CD4-positive, alpha-beta T cell treated with Interleukin-17A for 1 hour (primary cell): ENCODE data around the gene RNF13.
"Not testable (repeated sequence)": the region's sequence is repeated elsewhere in the genome, so short reads cannot be mapped to it uniquely, and the experiment has no call there.

Experiments
- DNase-seq: peaks from one replicate; pipeline ENCODE4 v3.0.0-alpha.2; 2020

RNF13 gene

GRCh38 chr3:149801639-149802038 lies 11.4 kb upstream of the RNF13 start:
- DNase-seq, result no peak

GRCh38 chr3:149806171-149806778 lies 6.7 kb upstream of the RNF13 start:
- no peak for DNase-seq

DNA sequence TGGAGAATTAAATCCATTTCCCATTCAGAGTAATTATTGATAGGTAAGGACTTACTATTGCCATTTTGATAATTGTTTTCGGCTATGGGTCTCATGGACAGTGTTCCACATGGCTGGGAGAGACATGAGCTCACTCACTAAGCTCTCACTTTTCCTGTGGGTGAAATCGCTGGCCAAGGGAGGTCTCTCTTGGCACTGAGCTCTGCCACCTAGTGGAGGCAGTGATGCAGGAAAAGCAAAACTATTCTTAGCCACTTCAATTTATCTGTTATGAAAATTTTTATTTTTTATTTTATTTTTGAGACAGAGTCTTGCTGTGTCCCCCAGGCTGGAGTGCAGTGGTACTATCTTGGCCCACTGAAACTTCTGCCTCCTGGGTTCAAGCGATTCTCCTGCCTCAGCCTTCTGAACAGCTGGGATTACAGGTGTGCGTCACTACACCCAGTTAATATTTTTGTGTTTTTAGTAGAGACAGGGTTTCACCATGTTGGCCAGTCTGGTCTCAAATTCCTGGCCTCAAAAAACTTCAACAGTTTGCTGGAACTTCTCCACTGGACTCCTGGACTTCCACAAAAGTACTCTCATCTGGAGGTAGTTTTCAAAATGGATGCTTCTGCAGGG lies 4.7 kb upstream of the RNF13 start:
- peak; percentile 66 for DNase-seq

DNA sequence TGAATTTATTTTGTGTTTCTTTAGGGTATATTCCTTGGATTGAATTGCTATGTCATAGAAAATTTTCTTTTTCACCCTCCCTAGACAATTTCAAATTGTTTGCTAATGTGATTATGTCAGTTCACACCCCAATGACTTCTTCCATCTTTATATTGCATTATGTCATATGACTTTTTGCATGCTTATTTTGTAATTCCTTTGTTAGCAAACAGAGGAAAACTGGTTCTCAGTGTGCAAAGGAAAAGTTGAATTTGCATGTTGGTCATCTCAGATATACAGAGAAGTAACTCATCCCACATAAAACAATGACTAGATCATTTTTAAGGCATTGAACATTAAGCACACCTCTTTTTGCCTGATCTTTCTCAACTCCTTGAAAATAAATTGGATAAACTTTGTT lies 3.3 kb upstream of the RNF13 start:
- no peak for DNase-seq

DNA sequence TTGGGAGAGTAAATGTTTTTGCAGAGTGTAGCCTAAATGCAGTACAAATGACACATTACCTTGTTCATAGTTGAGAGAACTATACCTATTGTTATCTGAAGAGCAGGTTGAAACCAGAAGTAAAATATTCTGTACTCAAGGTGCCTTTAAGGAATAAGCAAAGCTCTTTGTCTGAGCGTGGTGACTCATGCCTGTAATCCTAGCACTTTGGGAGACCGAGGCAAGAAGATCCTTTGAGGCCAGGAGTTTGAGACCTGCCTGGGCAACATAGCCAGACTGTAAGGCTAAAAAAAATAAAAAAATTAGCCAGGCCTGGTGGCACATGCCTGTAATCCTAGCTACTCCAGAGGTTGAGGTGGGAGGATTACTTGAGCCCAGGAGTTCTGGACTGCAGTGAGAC lies 2.2 kb upstream of the RNF13 start:
- DNase-seq, result no peak

DNA sequence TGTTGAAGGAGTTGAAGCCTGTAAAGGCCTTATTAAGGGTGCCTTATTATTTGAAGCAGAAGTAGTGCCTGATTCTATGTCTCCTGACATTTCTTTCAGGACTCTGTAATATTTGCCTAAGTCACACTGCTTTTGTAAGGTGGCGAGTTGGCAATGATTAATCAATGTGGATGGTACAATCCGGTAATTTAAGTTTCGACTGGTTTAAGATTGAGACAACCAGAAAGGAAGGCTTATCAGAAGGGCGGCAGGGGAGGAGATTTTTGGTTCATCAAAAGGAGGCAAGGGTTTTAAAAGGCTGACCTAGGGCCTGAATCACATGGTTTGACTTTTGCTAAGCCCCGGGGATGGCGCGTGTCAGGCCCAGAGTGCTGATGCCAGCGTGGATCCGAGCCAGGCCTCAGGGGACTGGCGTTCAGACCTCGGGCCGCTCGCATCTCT lies 830 bp upstream of the RNF13 start:
- peak; percentile 10 for DNase-seq

DNA sequence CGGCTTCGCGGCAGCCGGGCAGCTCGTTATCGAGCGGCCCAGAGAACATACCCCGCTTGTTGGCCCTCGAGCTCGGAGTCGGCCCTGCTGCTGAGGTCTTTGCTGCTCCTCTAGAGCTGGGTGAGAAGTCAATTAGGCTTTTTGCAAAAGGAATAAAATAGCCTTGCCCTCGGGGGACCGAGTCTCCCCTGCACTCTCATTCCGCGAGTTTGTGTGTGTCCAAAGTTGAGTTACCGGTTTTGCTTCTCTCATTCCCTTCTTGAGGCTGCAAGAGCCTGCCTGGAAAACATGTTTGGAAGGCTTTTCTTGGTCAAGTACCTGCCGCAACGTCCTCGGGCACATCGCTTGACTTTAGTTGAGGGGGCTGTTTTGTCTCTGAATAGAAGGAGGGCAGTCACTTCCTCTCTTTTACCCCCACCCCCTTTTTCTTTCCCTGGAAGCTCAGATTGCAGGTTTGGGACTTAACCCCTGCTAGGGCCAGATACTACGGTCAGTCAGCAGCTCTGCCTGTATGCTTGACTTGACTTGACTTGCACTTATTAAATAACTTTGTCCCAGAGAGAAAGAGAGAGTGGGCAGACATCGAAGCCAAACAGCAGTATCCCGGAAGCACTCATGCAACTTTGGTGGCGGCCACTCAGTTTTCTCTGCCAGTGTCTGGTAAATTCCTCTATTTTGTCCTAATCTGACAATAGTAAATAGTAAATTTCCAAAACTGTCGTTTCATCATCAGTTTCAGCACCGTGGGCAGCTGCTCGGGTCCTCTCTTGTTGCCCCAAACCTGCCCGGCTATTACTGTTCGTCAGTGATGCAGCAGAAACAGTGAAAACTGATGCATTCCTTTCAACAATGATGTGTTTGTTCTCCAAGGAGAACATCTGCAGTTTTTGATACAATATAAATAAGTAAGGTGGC lies 609 bp downstream of the RNF13 start:
- peak; percentile 21 for DNase-seq

GRCh38 chr3:149815321-149815720 lies 2.3 kb downstream of the RNF13 start:
- DNase-seq, result no peak

GRCh38 chr3:149815728-149816127 lies 2.7 kb downstream of the RNF13 start:
- no peak for DNase-seq

DNA sequence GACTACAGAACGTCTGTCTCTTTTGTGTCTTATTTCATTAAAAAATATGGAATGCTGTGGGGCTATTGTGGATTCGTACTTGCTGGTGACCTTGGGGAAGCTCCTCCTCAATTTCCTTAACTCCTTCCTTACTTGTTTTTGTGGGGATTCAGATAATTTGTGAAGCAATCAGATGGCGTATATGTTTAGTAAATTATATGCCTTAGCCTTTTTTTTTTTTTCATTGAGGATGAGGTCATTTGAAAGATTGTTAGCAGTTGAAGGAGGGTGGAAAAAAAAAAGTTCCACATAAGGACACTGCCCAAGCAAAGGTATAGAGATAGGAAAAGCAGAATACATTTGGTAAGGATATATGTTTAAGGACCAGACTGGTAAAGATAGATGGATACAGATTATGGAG lies 3.3 kb downstream of the RNF13 start:
- no peak for DNase-seq

GRCh38 chr3:149816986-149817385 lies 4.0 kb downstream of the RNF13 start:
- DNase-seq, result no peak

DNA sequence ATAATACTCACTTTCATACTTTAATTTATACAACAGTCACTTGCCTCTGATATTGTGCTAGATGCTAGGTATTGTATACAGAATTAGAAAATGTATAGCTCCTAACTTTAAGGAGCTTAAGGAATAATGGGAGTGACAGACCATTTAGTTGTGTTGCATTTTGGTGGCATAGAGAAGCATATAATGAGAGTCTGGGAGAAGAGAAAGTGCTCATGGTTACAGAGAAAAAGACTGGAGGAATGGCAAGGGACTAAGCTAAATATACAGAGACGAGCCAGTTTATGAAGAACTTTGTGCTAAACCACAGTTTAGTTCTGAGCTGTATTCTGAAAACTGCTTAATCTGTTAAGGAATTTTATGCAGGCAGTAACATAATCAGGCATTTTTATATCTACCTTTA lies 6.4 kb downstream of the RNF13 start:
- DNase-seq, result no peak

GRCh38 chr3:149820183-149820582 lies 7.2 kb downstream of the RNF13 start:
- no peak for DNase-seq

GRCh38 chr3:149826636-149827035 lies 13.6 kb downstream of the RNF13 start:
- DNase-seq, result no peak

- DNase-seq, result no peak
Observed at GRCh38 chr3:149828390-149828789, 15.4 kb downstream of the RNF13 start.

- DNase-seq, result not testable (repeated sequence)
Observed at GRCh38 chr3:149829631-149830030, 16.6 kb downstream of the RNF13 start.

DNA sequence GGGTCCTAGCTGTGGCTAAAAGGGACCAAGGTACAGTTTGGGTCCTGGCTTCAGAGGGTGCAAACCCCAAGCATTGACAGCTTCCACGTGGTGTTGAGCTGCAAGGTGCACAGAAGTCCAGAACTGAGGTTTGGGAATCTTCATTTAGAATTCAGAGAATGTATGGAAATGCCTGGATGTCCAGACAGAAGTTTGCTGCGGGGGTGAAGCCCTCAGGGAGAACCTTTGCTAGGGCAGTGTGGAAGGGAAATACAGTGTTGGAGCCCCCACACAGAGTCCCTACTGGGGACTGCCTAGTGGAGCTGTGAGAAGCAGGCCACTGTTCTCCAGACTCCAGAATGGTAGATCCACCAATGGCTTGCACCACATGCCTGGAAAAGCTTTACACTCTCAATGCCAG lies 17.9 kb downstream of the RNF13 start:
- DNase-seq, result no peak

GRCh38 chr3:149831321-149831720 lies 18.3 kb downstream of the RNF13 start:
- no peak for DNase-seq

GRCh38 chr3:149832086-149832485 lies 19.1 kb downstream of the RNF13 start:
- no peak for DNase-seq

DNA sequence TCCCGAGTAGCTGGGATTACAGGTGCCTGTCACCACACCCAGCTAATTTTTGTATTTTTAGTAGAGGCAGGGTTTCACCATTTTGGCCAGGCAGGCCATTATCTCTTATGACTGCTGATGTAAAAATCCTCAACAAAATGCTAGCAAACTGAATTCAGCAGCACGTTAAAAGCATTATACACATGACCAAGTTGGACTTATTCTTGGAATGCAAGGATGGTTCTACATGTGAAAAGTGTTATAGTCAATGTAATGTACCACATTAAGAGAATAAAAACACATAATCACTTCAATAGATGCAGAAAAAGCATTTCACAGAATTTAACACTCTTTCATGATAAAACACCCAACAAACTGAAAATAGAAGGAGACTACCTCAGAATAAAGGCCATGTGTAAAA lies 20.2 kb downstream of the RNF13 start:
- no peak for DNase-seq

DNA sequence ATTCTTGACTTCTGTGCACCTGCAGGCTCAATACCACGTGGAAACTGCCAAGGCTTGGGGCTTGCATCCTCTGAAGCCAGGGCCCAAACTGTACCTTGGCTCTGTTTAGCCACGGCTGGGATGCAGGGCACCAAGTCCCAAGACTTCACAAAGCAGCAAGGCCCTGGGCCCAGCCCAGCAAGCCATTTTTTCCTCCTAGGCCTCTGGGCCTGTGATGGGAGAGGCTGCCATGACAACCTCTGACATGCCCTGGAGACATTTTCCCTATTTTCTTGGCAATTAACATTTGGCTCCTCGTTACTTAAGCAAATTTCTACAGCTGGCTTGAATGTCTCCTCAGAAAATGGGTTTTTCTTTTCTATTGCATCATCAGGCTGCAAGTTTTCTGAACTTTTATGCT lies 25.5 kb downstream of the RNF13 start:
- DNase-seq, result not testable (repeated sequence)

- DNase-seq, result not testable (repeated sequence)
Observed at GRCh38 chr3:149839469-149839868, 26.5 kb downstream of the RNF13 start.

- no peak for DNase-seq
Observed at GRCh38 chr3:149839896-149840295, 26.9 kb downstream of the RNF13 start.

- no peak for DNase-seq
Observed at GRCh38 chr3:149843502-149843901, 30.5 kb downstream of the RNF13 start.
